Cardiac muscle cell (in vitro differentiated cells and primary cell): Measurements from ENCODE around the gene PBRM1. TPM values are rescaled to one million over a fixed set of nuclear protein-coding genes. Genes with fewer than 3 reads are reported as not detected.
"Not testable (repeated sequence)": the region's sequence is repeated elsewhere in the genome, so short reads cannot be mapped to it uniquely, and the experiment has no call there.

ENCODE experiments used
- DNase-seq, 2 donors: peaks; one replicate each; pipeline versions ENCODE4 v3.0.0 to v3.0.0-alpha.2; 2010 to 2017; ENCODE audit warnings: low read depth in 1 of 2, low spot score in 1 of 2
- H3K27ac ChIP-seq: fragments of 200-600 bp; sonication (generic); 2 replicates; pipeline ENCODE4 v1.5.1; 2016
- H3K27me3 ChIP-seq: fragments of 200-600 bp; sonication (generic); 2 replicates; pipeline ENCODE4 v1.6.0; 2016; ENCODE audit warnings: control low read depth
- H3K36me3 ChIP-seq: fragments of 200-600 bp; sonication (generic); 2 replicates; pipeline ENCODE4 v1.5.1; 2016; ENCODE audit warnings: control low read depth
- H3K4me1 ChIP-seq: fragments of 200-600 bp; sonication (generic); 2 replicates; pipeline ENCODE4 v1.8.1; 2017; ENCODE audit warnings: low read depth, mild to moderate bottlenecking, mixed run types
- H3K4me3 ChIP-seq: fragments of 200-600 bp; sonication (generic); 2 replicates; pipeline ENCODE4 v1.5.1; 2016; ENCODE audit warnings: mild to moderate bottlenecking
- H3K9me3 ChIP-seq: fragments of 200-600 bp; sonication (generic); 2 replicates; pipeline ENCODE4 v1.5.1; 2017; ENCODE audit warnings: low read depth, mild to moderate bottlenecking, control low read depth
- polyA plus RNA-seq: library from polyadenylated mRNA; unstranded; fragments of >200 nt; fragmentation: Nextera tagmentation; extraction: Ambion mirVana; gene quantifications from 2 replicates; pipeline ENCODE4 v1.2.1, GENCODE V29; 2016
- total RNA-seq: library from RNA; depleted of rRNA; stranded (reverse); fragments of >200 nt; gene quantifications from 2 replicates; pipeline ENCODE4 v1.2.3, GENCODE V29; 2016
- TF ChIP-seq, protein P1 (sequence below): IDR thresholded peaks from 2 replicates; pipeline ENCODE4 v1.5.1; 2012; ENCODE audit warnings: low read depth, mild to moderate bottlenecking, low read length

PBRM1 gene
- total and polyA plus RNA-seq, 2 experiments from 2014 or later, result 64.0 to 76.2 TPM

DNA sequence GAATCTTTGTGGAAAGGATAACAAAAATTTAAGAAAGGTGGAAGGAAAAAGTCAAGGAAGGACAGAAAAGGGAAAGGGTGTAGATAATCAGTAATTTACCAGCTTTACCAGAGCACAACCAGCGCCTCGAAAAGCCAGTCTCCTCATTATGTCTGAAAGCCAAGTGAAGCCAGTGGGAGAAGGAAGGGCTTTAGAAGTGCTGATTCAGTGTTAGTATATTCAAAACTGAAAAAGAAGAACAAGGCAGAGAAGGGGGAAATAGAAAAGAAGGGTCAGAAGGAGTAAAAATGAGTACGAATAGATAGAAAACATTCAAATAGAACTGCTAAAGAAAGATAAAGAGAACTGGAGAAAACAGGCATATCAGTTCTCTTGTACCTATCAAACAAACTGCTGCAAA is 4.1 kb downstream of the PBRM1 start:
- H3K27me3 ChIP-seq, result no peaks in the 10 kb centered on the region

DNA sequence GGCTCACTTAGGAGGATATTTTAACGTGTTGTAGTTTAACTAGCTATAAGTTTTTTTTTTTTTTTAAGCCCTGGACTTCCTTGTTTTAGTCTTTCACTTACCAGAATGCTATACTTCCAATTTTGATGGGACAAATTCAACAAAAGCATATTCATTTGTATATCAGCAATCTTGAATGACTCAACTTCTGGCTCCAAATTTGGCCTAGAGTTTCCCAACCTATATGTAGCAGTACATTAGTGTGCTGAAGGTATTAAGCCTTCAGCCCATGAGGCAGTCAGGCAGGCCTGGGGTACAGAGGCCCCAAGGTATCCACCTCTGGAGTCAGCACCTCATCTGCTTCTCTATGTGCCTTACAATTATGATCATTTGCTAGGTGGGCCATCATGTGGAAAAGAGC is 5.9 kb downstream of the PBRM1 start:
- TF ChIP-seq, protein P1, sequence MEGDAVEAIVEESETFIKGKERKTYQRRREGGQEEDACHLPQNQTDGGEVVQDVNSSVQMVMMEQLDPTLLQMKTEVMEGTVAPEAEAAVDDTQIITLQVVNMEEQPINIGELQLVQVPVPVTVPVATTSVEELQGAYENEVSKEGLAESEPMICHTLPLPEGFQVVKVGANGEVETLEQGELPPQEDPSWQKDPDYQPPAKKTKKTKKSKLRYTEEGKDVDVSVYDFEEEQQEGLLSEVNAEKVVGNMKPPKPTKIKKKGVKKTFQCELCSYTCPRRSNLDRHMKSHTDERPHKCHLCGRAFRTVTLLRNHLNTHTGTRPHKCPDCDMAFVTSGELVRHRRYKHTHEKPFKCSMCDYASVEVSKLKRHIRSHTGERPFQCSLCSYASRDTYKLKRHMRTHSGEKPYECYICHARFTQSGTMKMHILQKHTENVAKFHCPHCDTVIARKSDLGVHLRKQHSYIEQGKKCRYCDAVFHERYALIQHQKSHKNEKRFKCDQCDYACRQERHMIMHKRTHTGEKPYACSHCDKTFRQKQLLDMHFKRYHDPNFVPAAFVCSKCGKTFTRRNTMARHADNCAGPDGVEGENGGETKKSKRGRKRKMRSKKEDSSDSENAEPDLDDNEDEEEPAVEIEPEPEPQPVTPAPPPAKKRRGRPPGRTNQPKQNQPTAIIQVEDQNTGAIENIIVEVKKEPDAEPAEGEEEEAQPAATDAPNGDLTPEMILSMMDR, result no peak
- Histone ChIP-seq H3K27ac (no peak overlapping the region), H3K4me1 (peaks cover 18% of the 10 kb centered on the region), H3K36me3 (peaks cover 45% of the 10 kb centered on the region), H3K27me3 (no peaks in the 10 kb centered on the region), H3K4me3 (no peak overlapping the region), H3K9me3 (no peaks in the 10 kb centered on the region)
- peak in 1 of 2 donors; percentile 66 for DNase-seq

More for the DNA sequence above, 4.1 kb downstream of the PBRM1 start:
- DNase-seq, result no peak
- H3K4me3 ChIP-seq, result no peak overlapping the region
- H3K9me3 ChIP-seq, result no peaks in the 10 kb centered on the region
- peak overlapping the region; percentile 45 for H3K27ac ChIP-seq
- TF ChIP-seq, protein P1, result no peak
- H3K4me1 ChIP-seq, result peaks cover 20% of the 10 kb centered on the region
- H3K36me3 ChIP-seq, result peaks cover 39% of the 10 kb centered on the region

DNA sequence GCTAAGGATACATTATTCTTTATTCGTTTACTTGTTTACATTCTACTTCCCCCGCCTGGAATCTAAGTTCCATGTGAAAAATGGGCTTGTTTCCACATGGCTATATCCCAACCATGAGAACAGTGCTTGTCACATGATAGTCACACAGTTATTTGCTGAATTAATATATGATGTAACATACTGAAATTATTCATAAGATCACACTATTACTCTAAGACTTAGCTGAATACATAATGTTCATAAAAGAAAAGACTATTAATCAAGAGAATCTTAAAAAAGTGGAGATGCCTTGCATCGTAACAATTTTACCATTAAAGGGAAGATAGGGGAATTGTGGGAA is 6.5 kb downstream of the PBRM1 start:
- peaks cover 12% of the 10 kb centered on the region for H3K4me1 ChIP-seq
- H3K4me3 ChIP-seq, result no peak overlapping the region
- TF ChIP-seq, protein P1, result no peak
- H3K27ac ChIP-seq, result no peak overlapping the region
- H3K27me3 ChIP-seq, result no peaks in the 10 kb centered on the region
- peak in 1 of 2 donors; percentile 53 for DNase-seq
- no peaks in the 10 kb centered on the region for H3K9me3 ChIP-seq
- peaks cover 47% of the 10 kb centered on the region for H3K36me3 ChIP-seq

DNA sequence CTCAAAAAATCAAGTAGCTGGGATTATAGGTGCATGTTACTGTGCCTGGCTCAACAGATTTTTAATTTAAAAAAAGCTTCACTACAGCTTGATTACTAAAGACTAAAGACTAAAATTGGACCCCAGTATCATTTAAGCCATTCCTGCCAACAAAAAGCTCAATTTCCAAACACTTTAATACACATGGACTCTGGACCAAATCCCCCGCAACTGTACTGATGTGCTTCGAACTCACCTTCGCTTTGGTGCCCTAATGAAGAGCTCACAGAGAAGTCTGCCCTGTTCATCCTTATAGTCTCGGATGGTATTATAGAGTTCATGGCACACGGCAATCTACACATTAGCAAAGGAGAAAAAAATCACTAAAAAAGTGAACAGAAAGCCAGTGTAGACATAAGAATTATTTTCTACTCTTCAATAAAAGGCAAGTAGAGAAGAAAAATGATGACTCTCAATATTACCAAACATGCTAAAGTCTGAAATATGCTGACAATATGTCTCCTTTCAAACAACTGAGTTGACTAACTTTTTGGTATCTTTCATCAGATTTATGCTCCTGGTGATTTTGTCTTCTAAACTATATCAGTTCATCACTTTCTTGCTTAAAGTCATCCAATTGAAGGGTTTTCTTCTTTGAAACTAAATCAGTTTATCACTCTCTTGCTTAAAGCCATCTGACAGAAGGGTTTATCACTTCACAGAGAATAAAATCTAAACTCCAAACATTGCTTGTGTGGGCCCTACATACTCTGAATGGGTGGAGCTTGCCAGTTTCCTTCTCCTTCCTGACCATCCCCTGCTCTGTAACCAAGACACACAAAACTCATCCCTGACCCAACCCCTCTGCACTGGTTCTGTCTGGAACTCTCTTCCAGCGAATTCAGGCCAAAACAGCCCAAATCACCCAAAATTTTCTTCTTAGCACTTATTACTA is 7.2 kb downstream of the PBRM1 start:
- Histone ChIP-seq H3K27ac (no peak overlapping the region), H3K4me1 (peaks cover 10% of the 10 kb centered on the region), H3K36me3 (peaks cover 47% of the 10 kb centered on the region), H3K4me3 (no peak overlapping the region), H3K9me3 (no peaks in the 10 kb centered on the region), H3K27me3 (no peaks in the 10 kb centered on the region)
- DNase-seq, result no peak
- TF ChIP-seq, protein P1, result no peak

DNA sequence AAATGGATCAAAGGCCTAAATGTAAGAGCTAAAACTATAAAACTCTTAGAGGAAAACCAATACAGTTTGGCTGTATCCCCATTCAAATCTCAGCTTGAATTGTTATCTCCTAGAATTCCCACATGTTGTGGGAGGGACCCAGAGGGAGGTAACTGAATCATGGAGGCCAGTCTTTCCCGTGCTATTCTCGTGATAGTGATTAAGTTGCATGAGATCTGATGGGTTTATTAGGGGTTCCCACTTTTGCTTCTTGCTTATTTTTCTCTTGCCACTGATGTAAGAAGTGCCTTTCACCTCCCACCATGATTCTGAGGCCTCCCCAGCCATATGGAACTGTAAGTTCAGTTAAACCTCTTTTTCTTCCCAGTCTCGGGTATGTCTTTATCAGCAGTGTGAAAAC is 9.5 kb downstream of the PBRM1 start:
- peaks cover 61% of the 10 kb centered on the region for H3K36me3 ChIP-seq
- not testable (repeated sequence) for H3K9me3 ChIP-seq, H3K4me3 ChIP-seq, H3K27me3 ChIP-seq, H3K4me1 ChIP-seq, H3K27ac ChIP-seq
- peak in 1 of 2 donors; percentile 28 for DNase-seq

DNA sequence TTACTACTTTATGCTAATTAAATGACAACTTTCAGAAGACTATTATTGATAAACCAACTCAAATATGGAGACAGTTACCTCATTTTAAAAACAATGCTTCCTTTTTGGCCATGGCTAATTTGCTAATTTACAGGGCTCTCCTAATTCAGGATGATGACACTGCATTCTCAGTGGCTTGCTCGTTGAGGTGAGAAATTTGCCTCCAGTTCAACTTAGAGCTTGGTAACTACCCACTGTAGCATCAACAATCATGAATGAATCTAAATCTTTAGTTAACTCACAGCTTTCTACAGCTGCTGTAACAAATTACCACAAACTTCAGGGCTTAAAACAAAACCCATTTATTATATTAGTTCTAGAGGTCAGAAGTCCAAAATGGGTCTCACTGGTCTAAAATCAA is 14.0 kb downstream of the PBRM1 start:
- TF ChIP-seq, protein P1, result no peak
- no peaks in the 10 kb centered on the region for H3K27me3 ChIP-seq
- no peaks in the 10 kb centered on the region for H3K4me1 ChIP-seq
- H3K27ac ChIP-seq, result no peak overlapping the region
- H3K9me3 ChIP-seq, result no peaks in the 10 kb centered on the region
- peaks cover 35% of the 10 kb centered on the region for H3K36me3 ChIP-seq
- DNase-seq, result no peak
- no peak overlapping the region for H3K4me3 ChIP-seq
